Transverse colon (tissue), 4 donors: ENCODE measurements around the gene MROH2A. TPM values are rescaled to one million over a fixed set of nuclear protein-coding genes. Genes with fewer than 3 reads are reported as not detected.

Experiments used
- DNase-seq: peaks from one replicate; pipeline ENCODE4 v3.0.0-alpha.2; 2019
- H3K27ac ChIP-seq, 4 donors: fragments of 200-600 bp; sonication (generic); 2 replicates each; pipeline ENCODE4 v1.5.1; 2016 to 2018; ENCODE audit warnings: inconsistent platforms in 4 of 4
- H3K27me3 ChIP-seq: fragments of 200-600 bp; sonication (generic); 2 replicates; pipeline ENCODE4 v1.5.1; 2017; ENCODE audit warnings: inconsistent platforms
- H3K36me3 ChIP-seq, 4 donors: fragments of 200-600 bp; sonication (generic); 2 replicates each; pipeline ENCODE4 v1.5.1; 2017 to 2019; ENCODE audit warnings: inconsistent platforms in 4 of 4
- H3K4me1 ChIP-seq, 4 donors: fragments of 200-600 bp; sonication (generic); 2 replicates each; pipeline ENCODE4 v1.5.1; 2017 to 2020; ENCODE audit warnings: inconsistent platforms in 4 of 4
- H3K4me3 ChIP-seq, 4 donors: fragments of 200-600 bp; sonication (generic); 1 replicate in 1 of 4; 2 replicates in 3 of 4; pipeline versions ENCODE4 v1.5.1 to v1.6.1; 2017 to 2019; ENCODE audit warnings: inconsistent platforms in 4 of 4
- H3K9me3 ChIP-seq, 2 donors: fragments of 200-600 bp; sonication (generic); 2 replicates each; pipeline ENCODE4 v1.5.1; 2017 to 2019; ENCODE audit warnings: inconsistent platforms in 2 of 2
- EP300 ChIP-seq: sonication (generic); formaldehyde crosslinking; IDR thresholded peaks from one replicate; pipeline ENCODE4 v1.6.1; 2017; ENCODE audit warnings: antibody characterized with exemption, low read depth
- POLR2A ChIP-seq: fragments of 450-650 bp; IDR thresholded peaks from one replicate; pipeline ENCODE4 v1.6.1; 2016; ENCODE audit warnings: antibody characterized with exemption, mild to moderate bottlenecking, moderate library complexity
- POLR2AphosphoS5 ChIP-seq, 3 donors: sonication (generic); formaldehyde crosslinking; IDR thresholded peaks; one replicate each; pipeline ENCODE4 v1.6.1; 2016; ENCODE audit warnings: antibody characterized with exemption in 3 of 3
- WGBS, 2 donors: methylation state at CpG; one replicate each; pipeline ENCODE4 v1.1.5; 2018; ENCODE audit warnings: low coverage in 1 of 2; 5-methylcytosine and 5-hydroxymethylcytosine counted together
- in situ Hi-C, 4 donors: fragments of 200-750 bp; cut with MboI; loops; one replicate each; pipeline versions ENCODE4 v1.15.0 to v1.15.1; 2017; ENCODE audit warnings: low sequenced_read_pairs in 3 of 4, low pct_ligation_motif_present in 1 of 4, low pct_unique_long_range_greater_than_20kb in 1 of 4
- intact Hi-C: fragments of 100-400 bp; cut with DNase I; formaldehyde crosslinking; loops from one replicate; pipeline ENCODE4 v1.15.1; 2023; ENCODE audit warnings: low total_unique reads
- total RNA-seq, 4 donors: library from RNA; depleted of rRNA; stranded (reverse); fragments of >200 nt; gene quantifications; one replicate each; pipeline ENCODE4 v1.1.0, GENCODE V29; 2016
- TF ChIP-seq, protein P1 (sequence below), 5 experiments: fragments of 200-600 bp in 3 of 5; fragments of 450-650 bp in 2 of 5; sonication (generic) in 3 of 5; IDR thresholded peaks; 1 replicate in 2 of 5; 2 replicates in 3 of 5; pipeline ENCODE4 v1.5.1; 2016 to 2017; ENCODE audit warnings: antibody characterized with exemption in 5 of 5, inconsistent platforms in 3 of 5, mild to moderate bottlenecking in 2 of 5, moderate library complexity in 1 of 5

MROH2A gene
- total RNA-seq, 4 donors from 2014 or later: 0.14 TPM; not detected in 3

- no peaks in the 10 kb centered on the region for H3K4me1 ChIP-seq
- in situ Hi-C loops (loop anchor here in 1 of 4 donors (25.0 kb wide), 1 partner anchor 384 kb away; no protein-coding TSS in a partner anchor), intact Hi-C loops (no loop called here)
- H3K4me3 ChIP-seq: no peak overlapping the region
- no peaks in the 10 kb centered on the region for H3K36me3 ChIP-seq
- no peak for DNase-seq
- H3K27me3 ChIP-seq: no peaks in the 10 kb centered on the region
- TF ChIP-seq POLR2A: no peak
- no peak for TF ChIP-seq EP300
- TF ChIP-seq, protein P1, sequence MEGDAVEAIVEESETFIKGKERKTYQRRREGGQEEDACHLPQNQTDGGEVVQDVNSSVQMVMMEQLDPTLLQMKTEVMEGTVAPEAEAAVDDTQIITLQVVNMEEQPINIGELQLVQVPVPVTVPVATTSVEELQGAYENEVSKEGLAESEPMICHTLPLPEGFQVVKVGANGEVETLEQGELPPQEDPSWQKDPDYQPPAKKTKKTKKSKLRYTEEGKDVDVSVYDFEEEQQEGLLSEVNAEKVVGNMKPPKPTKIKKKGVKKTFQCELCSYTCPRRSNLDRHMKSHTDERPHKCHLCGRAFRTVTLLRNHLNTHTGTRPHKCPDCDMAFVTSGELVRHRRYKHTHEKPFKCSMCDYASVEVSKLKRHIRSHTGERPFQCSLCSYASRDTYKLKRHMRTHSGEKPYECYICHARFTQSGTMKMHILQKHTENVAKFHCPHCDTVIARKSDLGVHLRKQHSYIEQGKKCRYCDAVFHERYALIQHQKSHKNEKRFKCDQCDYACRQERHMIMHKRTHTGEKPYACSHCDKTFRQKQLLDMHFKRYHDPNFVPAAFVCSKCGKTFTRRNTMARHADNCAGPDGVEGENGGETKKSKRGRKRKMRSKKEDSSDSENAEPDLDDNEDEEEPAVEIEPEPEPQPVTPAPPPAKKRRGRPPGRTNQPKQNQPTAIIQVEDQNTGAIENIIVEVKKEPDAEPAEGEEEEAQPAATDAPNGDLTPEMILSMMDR (IDR thresholded peaks at IDR 0.05): no peak
- TF ChIP-seq POLR2AphosphoS5 (IDR thresholded peaks at IDR 0.05): no peak
- H3K9me3 ChIP-seq: no peaks in the 10 kb centered on the region
- WGBS, 2 donors: 90 to 100% methylated on average over 2 to 16 of the region's 16 CpGs
- H3K27ac ChIP-seq: no peak overlapping the region
These were observed 68.5 kb downstream of the MROH2A start for GRCh38 chr2:233846387-233847247.

DNA sequence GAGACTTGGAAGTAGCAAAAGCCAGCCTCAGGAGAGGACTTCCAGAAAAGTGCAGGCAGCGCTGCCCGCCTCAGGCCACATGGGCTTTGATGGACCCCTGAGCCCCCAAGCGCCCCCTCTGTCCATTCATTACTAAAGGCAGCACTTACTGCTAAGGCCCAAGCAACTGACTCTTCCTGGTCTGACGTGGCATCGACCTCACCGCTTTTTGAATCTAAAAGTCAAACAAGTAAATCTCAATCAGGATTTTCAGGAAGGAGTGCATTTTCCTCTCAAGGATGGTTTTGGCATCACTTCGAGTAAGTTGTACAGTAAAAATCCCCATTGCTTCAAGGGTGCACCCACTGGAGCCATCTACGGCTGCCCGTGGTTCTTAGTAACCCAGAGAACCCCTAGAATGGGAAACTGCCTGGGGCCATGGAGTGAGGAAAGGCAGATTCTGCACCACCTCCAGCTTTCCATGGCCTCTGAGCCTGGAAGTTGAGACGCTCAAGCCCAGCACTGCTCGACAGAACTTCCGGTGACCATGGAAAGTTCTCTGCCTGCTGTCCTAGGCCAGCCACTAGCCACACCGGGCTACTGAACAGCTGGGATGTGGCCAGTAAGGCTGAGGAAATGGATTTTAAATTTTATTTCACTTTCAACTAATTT is 69.2 kb downstream of the MROH2A start:
- WGBS, 2 donors: 96% methylated on average over 13 of the region's 13 CpGs; no CpG with 5 or more reads in 1 of the 2 donors
- intact Hi-C loops: no loop called here
- no peaks in the 10 kb centered on the region for H3K36me3 ChIP-seq
- in situ Hi-C loops: loop anchor here in 1 of 4 donors (25.0 kb wide), 1 partner anchor 385 kb away; no protein-coding TSS in a partner anchor
- H3K4me1 ChIP-seq: no peaks in the 10 kb centered on the region
- H3K27me3 ChIP-seq: no peaks in the 10 kb centered on the region
- no peak overlapping the region for H3K27ac ChIP-seq
- DNase-seq: no peak
- H3K4me3 ChIP-seq: no peak overlapping the region
- TF ChIP-seq, protein P1 (IDR thresholded peaks at IDR 0.05): no peak
- no peak for TF ChIP-seq EP300
- no peak for TF ChIP-seq POLR2AphosphoS5 (IDR thresholded peaks at IDR 0.05)
- TF ChIP-seq POLR2A: no peak
- H3K9me3 ChIP-seq: no peaks in the 10 kb centered on the region

- H3K27me3 ChIP-seq: no peaks in the 10 kb centered on the region
- no peaks in the 10 kb centered on the region for H3K36me3 ChIP-seq
- H3K4me3 ChIP-seq: no peak overlapping the region
- peaks cover 0 to 3% (median under 1%) of the 10 kb centered on the region in 4 donors for H3K4me1 ChIP-seq
- H3K27ac ChIP-seq: no peak overlapping the region
- WGBS, 2 donors: 92% methylated on average over 4 to 13 of the region's 13 CpGs
- TF ChIP-seq, protein P1 (IDR thresholded peaks at IDR 0.05): no peak
- TF ChIP-seq POLR2A: no peak
- TF ChIP-seq POLR2AphosphoS5 (IDR thresholded peaks at IDR 0.05): no peak
- TF ChIP-seq EP300: no peak
- H3K9me3 ChIP-seq: no peaks in the 10 kb centered on the region
- intact Hi-C loops (no loop called here), in situ Hi-C loops (loop anchor here in 1 of 4 donors (25.0 kb wide), 1 partner anchor 386 kb away; no protein-coding TSS in a partner anchor)
- no peak for DNase-seq
These were observed 70.1 kb downstream of the MROH2A start for GRCh38 chr2:233848276-233848675.

GRCh38 chr2:233849607-233850271 is 71.6 kb downstream of the MROH2A start:
- Histone ChIP-seq H3K27ac (no peak overlapping the region), H3K4me1 (peaks cover 0 to 12% (median 9%) of the 10 kb centered on the region in 4 donors), H3K9me3 (no peaks in the 10 kb centered on the region), H3K36me3 (no peaks in the 10 kb centered on the region), H3K27me3 (no peaks in the 10 kb centered on the region), H3K4me3 (no peak overlapping the region)
- in situ Hi-C loops (loop anchor here in 1 of 4 donors (25.0 kb wide), 1 partner anchor 387 kb away; no protein-coding TSS in a partner anchor), intact Hi-C loops (no loop called here)
- TF ChIP-seq, protein P1 (IDR thresholded peaks at IDR 0.05): no peak
- TF ChIP-seq POLR2A (no peak), POLR2AphosphoS5 (IDR thresholded peaks at IDR 0.05) (no peak), EP300 (no peak)
- no peak for DNase-seq
- WGBS, 2 donors: 90 to 94% methylated on average over 6 to 13 of the region's 13 CpGs
